Choroid plexus epithelial cell (primary cell): Measurements from ENCODE around the gene COX5A.

Source experiments
- DNase-seq: peaks from one replicate; pipeline ENCODE4 v3.0.0-alpha.2; 2010; ENCODE audit warnings: low read depth
- H3K4me3 ChIP-seq: 2 replicates; pipeline ENCODE4 v1.5.1; 2011; ENCODE audit warnings: low read depth, mild to moderate bottlenecking, control low read depth, low read length, moderate library complexity
- TF ChIP-seq, protein P1 (sequence below): conservative IDR thresholded peaks from 2 replicates; pipeline ENCODE4 v1.5.1; 2011; ENCODE audit warnings: low read depth, mild to moderate bottlenecking, control low read depth, inconsistent platforms, low read length, moderate library complexity

Gene COX5A

DNA sequence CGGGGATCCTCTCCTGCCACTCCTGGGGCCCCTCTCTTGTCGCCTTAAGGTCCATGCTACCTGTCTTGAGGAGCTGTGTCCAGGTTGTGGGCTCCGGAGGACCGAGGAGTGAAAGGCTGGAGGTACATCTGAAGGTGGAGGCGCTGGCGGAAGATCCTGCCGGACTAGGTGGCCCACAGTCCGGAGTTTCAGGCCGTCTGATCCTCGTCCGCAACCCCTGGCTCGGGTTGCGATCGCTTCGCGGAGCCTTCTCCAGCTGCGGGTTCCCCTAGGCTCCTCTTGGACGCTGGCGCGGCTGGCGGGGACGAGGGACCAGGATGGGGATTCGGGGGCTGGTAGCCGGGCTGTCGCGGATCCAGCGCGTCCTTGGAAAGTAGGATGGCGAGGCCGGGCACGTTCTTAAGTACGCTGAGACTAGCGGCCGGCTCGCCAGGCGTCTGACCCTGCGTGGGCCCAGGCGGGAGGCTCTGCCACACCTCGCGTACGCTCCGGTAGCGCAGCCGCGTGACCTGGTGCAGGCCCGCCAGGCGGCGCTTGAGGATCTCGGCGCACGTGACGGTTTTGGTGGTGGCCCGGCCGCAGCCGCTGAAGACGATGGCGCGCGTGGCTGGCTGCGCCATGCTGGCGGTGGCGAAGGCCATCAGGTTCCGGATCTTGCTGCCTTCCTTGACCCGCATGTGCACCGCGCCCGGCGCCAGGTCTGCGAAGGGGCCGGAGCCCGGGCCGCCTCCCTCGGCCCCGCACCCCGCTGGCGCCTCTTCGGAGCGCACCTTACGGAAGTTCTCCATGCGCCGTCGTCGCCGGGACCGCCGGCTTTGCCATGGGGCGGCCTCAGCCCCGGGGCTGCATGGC lies 18.1 kb upstream of the COX5A start:
- peak overlapping the region; percentile 61 for H3K4me3 ChIP-seq
- DNase-seq, result peak; percentile 69
- TF ChIP-seq, protein P1, sequence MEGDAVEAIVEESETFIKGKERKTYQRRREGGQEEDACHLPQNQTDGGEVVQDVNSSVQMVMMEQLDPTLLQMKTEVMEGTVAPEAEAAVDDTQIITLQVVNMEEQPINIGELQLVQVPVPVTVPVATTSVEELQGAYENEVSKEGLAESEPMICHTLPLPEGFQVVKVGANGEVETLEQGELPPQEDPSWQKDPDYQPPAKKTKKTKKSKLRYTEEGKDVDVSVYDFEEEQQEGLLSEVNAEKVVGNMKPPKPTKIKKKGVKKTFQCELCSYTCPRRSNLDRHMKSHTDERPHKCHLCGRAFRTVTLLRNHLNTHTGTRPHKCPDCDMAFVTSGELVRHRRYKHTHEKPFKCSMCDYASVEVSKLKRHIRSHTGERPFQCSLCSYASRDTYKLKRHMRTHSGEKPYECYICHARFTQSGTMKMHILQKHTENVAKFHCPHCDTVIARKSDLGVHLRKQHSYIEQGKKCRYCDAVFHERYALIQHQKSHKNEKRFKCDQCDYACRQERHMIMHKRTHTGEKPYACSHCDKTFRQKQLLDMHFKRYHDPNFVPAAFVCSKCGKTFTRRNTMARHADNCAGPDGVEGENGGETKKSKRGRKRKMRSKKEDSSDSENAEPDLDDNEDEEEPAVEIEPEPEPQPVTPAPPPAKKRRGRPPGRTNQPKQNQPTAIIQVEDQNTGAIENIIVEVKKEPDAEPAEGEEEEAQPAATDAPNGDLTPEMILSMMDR, result peak; percentile 37

DNA sequence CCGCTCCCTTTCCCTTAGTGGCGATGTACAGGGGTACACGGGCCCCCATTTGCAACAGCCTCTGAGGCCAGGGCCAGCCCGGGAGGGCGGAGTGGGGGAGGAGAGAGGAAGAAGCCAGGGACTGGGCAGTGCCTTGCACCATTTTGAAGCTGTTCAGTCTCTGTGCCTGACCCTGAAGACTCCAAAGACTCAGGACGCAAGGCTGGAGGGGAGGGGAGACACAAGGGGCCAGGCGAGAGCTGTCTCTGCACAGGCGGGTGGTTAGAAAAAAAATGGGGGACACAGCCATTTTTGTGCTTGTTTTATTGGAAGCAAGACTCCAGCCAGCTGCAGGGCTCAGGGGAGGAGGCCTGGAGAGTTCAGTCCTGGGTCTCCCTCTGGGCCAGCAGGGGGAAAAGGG lies 17.1 kb upstream of the COX5A start:
- TF ChIP-seq, protein P1, result no peak
- H3K4me3 ChIP-seq, result peak overlapping the region; percentile 61
- DNase-seq, result no peak

DNA sequence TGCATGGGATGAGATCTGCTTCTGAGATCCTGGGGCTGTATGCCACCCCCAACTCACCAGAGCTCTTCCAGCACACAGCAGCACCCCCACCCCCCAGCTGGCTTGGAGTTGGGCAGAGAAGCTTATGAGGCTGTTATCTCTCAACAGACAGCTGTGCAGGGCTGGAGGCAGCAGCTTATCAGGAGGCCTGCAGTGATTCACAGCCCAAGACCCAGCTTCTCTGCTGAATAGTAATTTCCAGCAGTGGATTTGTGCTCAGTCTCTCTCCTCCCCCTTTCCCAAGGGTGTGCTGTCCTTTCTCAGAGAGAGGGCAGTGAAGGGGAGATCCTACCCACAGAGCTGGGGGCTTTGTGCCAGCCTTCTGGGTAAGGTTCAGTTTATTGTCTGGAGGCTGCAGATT lies 16.6 kb upstream of the COX5A start:
- DNase-seq, result peak; percentile 86
- TF ChIP-seq, protein P1, result no peak
- peak overlapping the region; percentile 61 for H3K4me3 ChIP-seq

DNA sequence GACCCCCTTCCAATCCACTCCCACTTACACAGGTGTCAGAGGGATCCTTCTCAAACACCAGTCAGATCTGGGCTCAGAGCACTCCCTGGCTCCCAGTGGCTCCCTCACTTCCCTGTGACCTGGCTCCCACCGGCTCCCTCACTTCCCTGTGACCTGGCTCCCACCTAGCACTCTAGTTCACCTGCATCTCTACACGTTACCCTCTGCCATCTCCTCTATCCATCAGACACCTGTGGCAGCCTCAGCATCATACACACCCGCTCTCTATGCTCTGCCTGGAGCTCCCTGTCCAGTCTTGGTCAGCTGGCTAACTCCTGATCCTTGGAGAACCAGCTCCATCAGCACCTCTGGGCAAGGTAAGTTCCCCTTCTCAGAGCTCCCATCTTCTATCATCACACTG lies 13.1 kb upstream of the COX5A start:
- TF ChIP-seq, protein P1, result no peak
- no peak for DNase-seq
- H3K4me3 ChIP-seq, result no peak overlapping the region

DNA sequence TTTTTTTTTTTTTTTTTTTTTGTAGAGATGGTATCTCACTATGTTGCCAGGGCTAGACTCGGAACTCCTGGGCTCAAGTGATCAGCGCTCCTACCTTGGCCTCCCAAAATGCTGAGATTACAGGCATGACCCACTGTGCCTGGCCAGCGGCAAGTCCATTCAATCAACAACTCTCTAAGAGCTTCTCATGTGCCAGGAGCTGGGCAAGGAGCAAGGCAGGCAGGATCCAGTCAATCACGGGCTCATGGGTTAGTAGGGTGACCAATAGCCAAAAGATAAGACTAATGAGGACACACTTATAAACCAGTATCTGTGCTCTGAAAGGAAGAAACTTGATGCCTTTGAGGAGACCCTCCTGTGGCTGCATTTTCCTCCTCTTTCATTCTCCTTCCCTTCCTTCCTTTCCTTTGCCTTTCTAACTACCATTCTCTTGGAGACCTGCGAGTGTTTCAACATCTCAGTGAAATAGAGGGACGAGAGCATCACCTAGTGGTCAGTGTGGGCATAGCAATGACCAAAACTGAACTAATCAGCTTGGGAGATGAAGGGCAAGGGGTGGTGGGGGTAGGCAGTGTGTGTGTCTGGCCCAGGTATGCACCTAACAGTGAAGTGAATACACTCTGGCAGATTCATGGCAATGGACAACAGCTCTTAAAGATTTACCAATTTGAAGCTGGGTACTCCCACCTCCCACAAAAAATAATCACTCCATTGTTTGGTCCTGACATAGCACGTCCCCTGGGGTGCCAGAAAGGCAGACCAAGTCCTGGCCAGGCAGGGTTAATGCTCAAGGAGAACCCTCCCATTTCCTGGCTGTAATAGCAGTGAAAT lies 12.4 kb upstream of the COX5A start:
- DNase-seq, result peak; percentile 83
- H3K4me3 ChIP-seq, result no peak overlapping the region
- TF ChIP-seq, protein P1, result peak; percentile 98

DNA sequence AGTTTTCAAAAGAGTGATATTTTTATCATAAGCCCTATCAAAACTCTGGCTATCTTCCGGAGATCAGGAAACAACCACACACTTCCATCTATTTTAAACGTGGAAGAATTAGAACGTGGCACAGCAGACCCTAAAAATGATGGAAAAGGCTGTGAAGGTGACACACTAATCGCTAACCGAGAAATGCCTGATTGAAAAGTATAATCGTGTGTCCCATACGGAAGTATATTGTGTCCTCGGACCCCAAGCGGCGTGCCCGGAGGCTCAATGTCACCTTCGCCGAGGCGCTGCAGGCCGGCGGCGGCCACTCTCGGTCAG lies 642 bp downstream of the COX5A start:
- peak overlapping the region; percentile 96 for H3K4me3 ChIP-seq
- TF ChIP-seq, protein P1, result no peak
- no peak for DNase-seq
